Thyroid gland (tissue), 4 donors: ENCODE data around the gene RPS6KA1.

Experiments used
- CTCF ChIP-seq, 6 experiments: fragments of 200-600 bp in 3 of 6; fragments of 450-650 bp in 3 of 6; sonication (generic) in 3 of 6; IDR thresholded peaks; one replicate each; pipeline ENCODE4 v1.5.1; 2016 to 2019; ENCODE audit warnings: antibody characterized with exemption in 6 of 6, mild to moderate bottlenecking in 2 of 6, inconsistent platforms in 1 of 6, moderate library complexity in 1 of 6
- POLR2A ChIP-seq, 2 donors: fragments of 450-650 bp; IDR thresholded peaks; one replicate each; pipeline ENCODE4 v1.6.1; 2017; ENCODE audit warnings: antibody characterized with exemption in 2 of 2, mild to moderate bottlenecking in 2 of 2, moderate library complexity in 1 of 2

GRCh38 chr1:26602378-26602959 lies 72.9 kb downstream of the RPS6KA1 start:
- TF ChIP-seq CTCF (IDR thresholded peaks at IDR 0.05) (peak; percentile 45 to 98 (median 88)), POLR2A (IDR thresholded peaks at IDR 0.05) (no peak)
